BE2C (cell line): ENCODE measurements around the gene HOXB3.

ENCODE experiments used
- DNase-seq: peaks from one replicate; pipeline ENCODE4 v3.0.0-alpha.2; 2020
- H3K27me3 ChIP-seq: fragments of 250-450 bp; sonication (Bioruptor Pico); 2 replicates; pipeline ENCODE4 v1.5.1; 2020; ENCODE audit warnings: mild to moderate bottlenecking
- H3K36me3 ChIP-seq: fragments of 250-450 bp; sonication (Bioruptor Pico); 2 replicates; pipeline ENCODE4 v1.5.1; 2020; ENCODE audit warnings: mild to moderate bottlenecking
- H3K4me1 ChIP-seq: fragments of 250-450 bp; sonication (Bioruptor Pico); 2 replicates; pipeline ENCODE4 v1.5.1; 2020
- H3K4me3 ChIP-seq: 2 replicates; pipeline ENCODE4 v1.5.1; 2011; ENCODE audit warnings: low read depth, low read length
- H3K9me3 ChIP-seq: fragments of 250-450 bp; sonication (Bioruptor Pico); 2 replicates; pipeline ENCODE4 v1.5.1; 2020
- CTCF ChIP-seq: IDR thresholded peaks from 2 replicates; pipeline ENCODE4 v1.5.1; 2012; ENCODE audit warnings: mild to moderate bottlenecking, low read depth, low read length

Gene HOXB3

GRCh38 chr17:48569674-48570324, 20.2 kb downstream of the HOXB3 start:
- no peaks in the 10 kb centered on the region for H3K36me3 ChIP-seq
- no peak for DNase-seq
- H3K9me3 ChIP-seq: no peaks in the 10 kb centered on the region
- no peak for TF ChIP-seq CTCF
- H3K4me3 ChIP-seq: no peak overlapping the region
- H3K4me1 ChIP-seq: no peaks in the 10 kb centered on the region
- H3K27me3 ChIP-seq: peaks cover 100% of the 10 kb centered on the region

- no peak for TF ChIP-seq CTCF
- DNase-seq: no peak
- Histone ChIP-seq H3K36me3 (no peaks in the 10 kb centered on the region), H3K27me3 (peaks cover 99% of the 10 kb centered on the region), H3K4me1 (no peaks in the 10 kb centered on the region), H3K9me3 (no peaks in the 10 kb centered on the region), H3K4me3 (no peak overlapping the region)
These were observed 20.8 kb downstream of the HOXB3 start for GRCh38 chr17:48569240-48569582.

GRCh38 chr17:48568499-48569239, 21.4 kb downstream of the HOXB3 start:
- DNase-seq: no peak
- no peak overlapping the region for H3K4me3 ChIP-seq
- no peaks in the 10 kb centered on the region for H3K9me3 ChIP-seq
- no peaks in the 10 kb centered on the region for H3K36me3 ChIP-seq
- no peak for TF ChIP-seq CTCF
- H3K4me1 ChIP-seq: no peaks in the 10 kb centered on the region
- peaks cover 99% of the 10 kb centered on the region for H3K27me3 ChIP-seq

GRCh38 chr17:48567646-48568354, 22.2 kb downstream of the HOXB3 start:
- TF ChIP-seq CTCF: no peak
- H3K9me3 ChIP-seq: no peaks in the 10 kb centered on the region
- no peaks in the 10 kb centered on the region for H3K36me3 ChIP-seq
- H3K4me1 ChIP-seq: no peaks in the 10 kb centered on the region
- no peak overlapping the region for H3K4me3 ChIP-seq
- H3K27me3 ChIP-seq: peaks cover 99% of the 10 kb centered on the region
- DNase-seq: no peak

GRCh38 chr17:48567209-48567608, 22.8 kb downstream of the HOXB3 start:
- no peak for DNase-seq
- Histone ChIP-seq H3K4me3 (no peak overlapping the region), H3K36me3 (no peaks in the 10 kb centered on the region), H3K27me3 (peaks cover 99% of the 10 kb centered on the region), H3K9me3 (no peaks in the 10 kb centered on the region), H3K4me1 (no peaks in the 10 kb centered on the region)
- TF ChIP-seq CTCF: no peak

GRCh38 chr17:48566717-48567116, 23.3 kb downstream of the HOXB3 start:
- no peak overlapping the region for H3K4me3 ChIP-seq
- peaks cover 99% of the 10 kb centered on the region for H3K27me3 ChIP-seq
- no peak for TF ChIP-seq CTCF
- H3K4me1 ChIP-seq: no peaks in the 10 kb centered on the region
- H3K9me3 ChIP-seq: no peaks in the 10 kb centered on the region
- no peak for DNase-seq
- no peaks in the 10 kb centered on the region for H3K36me3 ChIP-seq
